Measurements from ENCODE around the gene WDR77.

Gene WDR77

GRCh38 chr1:111468717-111469100 is 19.7 kb upstream of the WDR77 start:
- no peak for DNase-seq

GRCh38 chr1:111467865-111468716 is 19.0 kb upstream of the WDR77 start:
- DNase-seq, result no peak

- no peak for DNase-seq
Observed at GRCh38 chr1:111466480-111466879, 17.4 kb upstream of the WDR77 start.

GRCh38 chr1:111465754-111466153 is 16.7 kb upstream of the WDR77 start:
- DNase-seq, result no peak

GRCh38 chr1:111463029-111463683 is 14.1 kb upstream of the WDR77 start:
- no peak for DNase-seq

- DNase-seq, result no peak
Observed at GRCh38 chr1:111462370-111463028, 13.4 kb upstream of the WDR77 start.

GRCh38 chr1:111461765-111462164 is 12.7 kb upstream of the WDR77 start:
- no peak for DNase-seq

- DNase-seq, result no peak
Observed at GRCh38 chr1:111455642-111456031, 6.6 kb upstream of the WDR77 start.

GRCh38 chr1:111454859-111455641 is 6.0 kb upstream of the WDR77 start:
- DNase-seq, result no peak

- DNase-seq, result no peak
Observed at GRCh38 chr1:111453706-111454105, 4.7 kb upstream of the WDR77 start.

GRCh38 chr1:111452581-111452980 is 3.5 kb upstream of the WDR77 start:
- DNase-seq, result no peak

GRCh38 chr1:111450185-111450584 is 1.1 kb upstream of the WDR77 start:
- no peak for DNase-seq

- DNase-seq, result no peak
Observed at GRCh38 chr1:111449703-111450017, 604 bp upstream of the WDR77 start.

- peak; percentile 42 for DNase-seq
Observed at GRCh38 chr1:111448482-111448917, 556 bp downstream of the WDR77 start.

- DNase-seq, result no peak
Observed at GRCh38 chr1:111446967-111447892, 1.8 kb downstream of the WDR77 start.

- DNase-seq, result no peak
Observed at GRCh38 chr1:111446546-111446945, 2.5 kb downstream of the WDR77 start.

- no peak for DNase-seq
Observed at GRCh38 chr1:111444031-111444430, 5.0 kb downstream of the WDR77 start.

GRCh38 chr1:111442457-111442856 is 6.6 kb downstream of the WDR77 start:
- no peak for DNase-seq

GRCh38 chr1:111441573-111442192 is 7.4 kb downstream of the WDR77 start:
- no peak for DNase-seq

GRCh38 chr1:111439461-111440351 is 9.3 kb downstream of the WDR77 start:
- DNase-seq, result no peak
